Vein endothelial cell (primary cell): ENCODE measurements around the gene PGS1. TPM values are rescaled to one million over a fixed set of nuclear protein-coding genes. Genes with fewer than 3 reads are reported as not detected.

Experiments
- small RNA-seq: library from RNA; depleted of rRNA; stranded (forward); fragments of <200 nt; gene quantifications from one replicate; pipeline ENCODE3, GENCODE V24; 2012
- total RNA-seq: library from RNA; depleted of rRNA; stranded (reverse); fragments of >200 nt; gene quantifications from 2 replicates; pipeline ENCODE4 v1.2.3, GENCODE V29; 2012

The PGS1 gene
- 42.5 and 54.8 TPM in 2 replicates for total RNA-seq

GRCh38 chr17:78378225-78379130 lies at the start of gene PGS1:
TSS of gene PGS1 (plus strand) at chr17:78378649. CDS start at chr17:78378666, 17 bp downstream.

GRCh38 chr17:78359997-78360370 lies 18.5 kb upstream of the PGS1 start, which contains the start of gene SOCS3:
TSS of gene SOCS3 (minus strand) at chr17:78360077. CDS start at chr17:78359095, 982 bp downstream.

Small RNA genes lying within 50 kb of the gene (small RNA-seq; reads per million reads assigned to genes)
- gene RF00415 (not detected), gene RN7SL236P (not detected)

Other genes starting within 250 kb of the PGS1 start
- gene TMC6, start 249.9 kb upstream of the PGS1 start, total RNA-seq, result 31.4 and 40.5 TPM in 2 replicates
- 0.33 and 0.38 TPM in 2 replicates for gene TMC8, start 247.9 kb upstream of the PGS1 start, total RNA-seq
- gene C17orf99, start 232.3 kb upstream of the PGS1 start, total RNA-seq, result not detected in 2 replicates
- gene SYNGR2, start 210.1 kb upstream of the PGS1 start, total RNA-seq, result 43.2 and 61.1 TPM in 2 replicates
- gene TK1, start 191.6 kb upstream of the PGS1 start, total RNA-seq, result 63.7 and 64.9 TPM in 2 replicates
- 30.7 and 50.3 TPM in 2 replicates for gene AFMID, start 191.3 kb upstream of the PGS1 start, total RNA-seq
- gene BIRC5, start 164.4 kb upstream of the PGS1 start, total RNA-seq, result 30.4 and 38.8 TPM in 2 replicates
- not detected in 2 replicates for gene TMEM235, start 147.0 kb upstream of the PGS1 start, total RNA-seq
- 15.0 and 26.7 TPM in 2 replicates for gene SOCS3, start 18.6 kb upstream of the PGS1 start, total RNA-seq
- gene DNAH17, start 198.7 kb downstream of the PGS1 start, total RNA-seq, result 0.10 TPM in 1 of 2 replicates, not detected in the other